Stomach (tissue), 4 donors: ENCODE results near the gene PET117.

Experiments used
- EP300 ChIP-seq: sonication (generic); formaldehyde crosslinking; IDR thresholded peaks from one replicate; pipeline ENCODE4 v1.6.1; 2017; ENCODE audit warnings: antibody characterized with exemption
- POLR2A ChIP-seq, 4 donors: fragments of 450-650 bp; IDR thresholded peaks; one replicate each; pipeline ENCODE4 v1.6.1; 2016; ENCODE audit warnings: antibody characterized with exemption in 4 of 4, control low read depth in 2 of 4, mild to moderate bottlenecking in 1 of 4, moderate library complexity in 1 of 4
- POLR2AphosphoS5 ChIP-seq, 3 donors: sonication (generic); formaldehyde crosslinking; IDR thresholded peaks; one replicate each; pipeline ENCODE4 v1.6.1; 2016; ENCODE audit warnings: antibody characterized with exemption in 3 of 3
- TF ChIP-seq, protein P1 (sequence below), 7 experiments: fragments of 450-650 bp in 4 of 7; fragments of 200-600 bp in 3 of 7; sonication (generic) in 3 of 7; IDR thresholded peaks; one replicate each; pipeline ENCODE4 v1.5.1; 2016 to 2019; ENCODE audit warnings: antibody characterized with exemption in 7 of 7, control low read depth in 2 of 7, mild to moderate bottlenecking in 1 of 7

DNA sequence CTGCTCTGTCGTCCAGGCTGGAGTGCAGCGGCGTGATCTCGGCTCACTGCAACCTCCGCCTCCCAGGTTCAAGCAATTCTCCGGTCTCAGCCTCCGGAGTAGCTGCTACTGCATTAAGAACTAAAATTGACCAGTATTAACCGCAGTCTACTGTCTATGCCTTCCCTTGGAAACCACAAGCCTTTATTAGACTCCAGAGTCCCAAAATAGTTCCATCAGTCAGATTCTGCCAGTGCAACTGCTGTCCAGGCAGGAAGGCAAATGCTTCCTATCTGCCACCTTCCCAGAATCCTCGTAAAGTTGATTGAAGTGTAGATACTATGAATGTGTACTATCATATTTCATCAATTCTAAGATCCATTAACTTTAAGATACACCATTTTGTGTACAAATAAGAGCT lies 16.7 kb downstream of the PET117 start:
- TF ChIP-seq POLR2A (IDR thresholded peaks at IDR 0.05) = no peak
- TF ChIP-seq, protein P1, sequence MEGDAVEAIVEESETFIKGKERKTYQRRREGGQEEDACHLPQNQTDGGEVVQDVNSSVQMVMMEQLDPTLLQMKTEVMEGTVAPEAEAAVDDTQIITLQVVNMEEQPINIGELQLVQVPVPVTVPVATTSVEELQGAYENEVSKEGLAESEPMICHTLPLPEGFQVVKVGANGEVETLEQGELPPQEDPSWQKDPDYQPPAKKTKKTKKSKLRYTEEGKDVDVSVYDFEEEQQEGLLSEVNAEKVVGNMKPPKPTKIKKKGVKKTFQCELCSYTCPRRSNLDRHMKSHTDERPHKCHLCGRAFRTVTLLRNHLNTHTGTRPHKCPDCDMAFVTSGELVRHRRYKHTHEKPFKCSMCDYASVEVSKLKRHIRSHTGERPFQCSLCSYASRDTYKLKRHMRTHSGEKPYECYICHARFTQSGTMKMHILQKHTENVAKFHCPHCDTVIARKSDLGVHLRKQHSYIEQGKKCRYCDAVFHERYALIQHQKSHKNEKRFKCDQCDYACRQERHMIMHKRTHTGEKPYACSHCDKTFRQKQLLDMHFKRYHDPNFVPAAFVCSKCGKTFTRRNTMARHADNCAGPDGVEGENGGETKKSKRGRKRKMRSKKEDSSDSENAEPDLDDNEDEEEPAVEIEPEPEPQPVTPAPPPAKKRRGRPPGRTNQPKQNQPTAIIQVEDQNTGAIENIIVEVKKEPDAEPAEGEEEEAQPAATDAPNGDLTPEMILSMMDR (IDR thresholded peaks at IDR 0.05) = no peak
- TF ChIP-seq POLR2AphosphoS5 (IDR thresholded peaks at IDR 0.05) = no peak
- TF ChIP-seq EP300 = no peak
